GM12864 (cell line): Measurements from ENCODE around the gene BDKRB1.

Experiments
- DNase-seq: peaks from one replicate; pipeline ENCODE4 v3.0.0-alpha.2; 2011; ENCODE audit warnings: low read depth
- H3K4me3 ChIP-seq: 2 replicates; pipeline ENCODE4 v1.5.1; 2011; ENCODE audit warnings: mild to moderate bottlenecking, low read depth, low read length, control low read depth
- CTCF ChIP-seq: IDR thresholded peaks from 2 replicates; pipeline ENCODE4 v1.5.1; 2011; ENCODE audit warnings: low read depth, mild to moderate bottlenecking, moderate library complexity, low read length, control low read depth, inconsistent platforms; ENCODE audit errors: missing control alignments

BDKRB1 gene

GRCh38 chr14:96257900-96258299 is 1.9 kb downstream of the BDKRB1 start:
- DNase-seq = no peak
- H3K4me3 ChIP-seq = no peak overlapping the region
- no peak for TF ChIP-seq CTCF

- no peak for DNase-seq
- no peak for TF ChIP-seq CTCF
- H3K4me3 ChIP-seq = no peak overlapping the region
Observed at GRCh38 chr14:96260341-96260821, 4.4 kb downstream of the BDKRB1 start.

GRCh38 chr14:96261053-96261452 is 5.0 kb downstream of the BDKRB1 start:
- H3K4me3 ChIP-seq = no peak overlapping the region
- TF ChIP-seq CTCF = no peak
- DNase-seq = no peak

- no peak for DNase-seq
- no peak overlapping the region for H3K4me3 ChIP-seq
- no peak for TF ChIP-seq CTCF
Observed at GRCh38 chr14:96261772-96262655, 6.0 kb downstream of the BDKRB1 start.

- no peak overlapping the region for H3K4me3 ChIP-seq
- TF ChIP-seq CTCF = no peak
- no peak for DNase-seq
Observed at GRCh38 chr14:96263347-96264199, 7.6 kb downstream of the BDKRB1 start.

- TF ChIP-seq CTCF = no peak
- DNase-seq = no peak
- H3K4me3 ChIP-seq = no peak overlapping the region
Observed at GRCh38 chr14:96264200-96264553, 8.2 kb downstream of the BDKRB1 start.
